GM23338 (cell line): ENCODE measurements around the gene GALNT1. TPM values are rescaled to one million over a fixed set of nuclear protein-coding genes. Genes with fewer than 3 reads are reported as not detected.

Source experiments
- ATAC-seq: fragments of 200-7000 bp; cut with Tn5 transposase; 3 replicates; pipeline ENCODE4 v1.9.1; 2020
- DNase-seq: peaks from one replicate; pipeline ENCODE4 v3.0.0-alpha.2; 2015; ENCODE audit warnings: low spot score
- H2AFZ ChIP-seq: fragments of 200-600 bp; sonication (generic); 2 replicates; pipeline ENCODE4 v1.8.0; 2016; ENCODE audit warnings: antibody characterized with exemption, mild to moderate bottlenecking, moderate library complexity
- H3F3A ChIP-seq: fragments of 200-600 bp; sonication (generic); replicated peaks from 2 replicates; pipeline ENCODE4 v1.8.0; 2017; ENCODE audit warnings: antibody characterized with exemption, mixed run types, low read depth
- H3K27ac ChIP-seq: fragments of 200-600 bp; sonication (generic); 2 replicates; pipeline ENCODE4 v1.6.1; 2016; ENCODE audit warnings: low read depth
- H3K27me3 ChIP-seq: fragments of 200-600 bp; sonication (generic); 2 replicates; pipeline ENCODE4 v1.8.0; 2016; ENCODE audit warnings: mild to moderate bottlenecking, mixed run types, moderate library complexity; ENCODE audit not compliant: insufficient read depth
- H3K36me3 ChIP-seq: fragments of 200-600 bp; sonication (generic); 2 replicates; pipeline ENCODE4 v1.8.0; 2016; ENCODE audit warnings: mild to moderate bottlenecking; ENCODE audit not compliant: insufficient read depth
- H3K4me1 ChIP-seq: fragments of 200-600 bp; sonication (generic); 2 replicates; pipeline ENCODE4 v1.8.0; 2016; ENCODE audit warnings: mild to moderate bottlenecking, moderate library complexity; ENCODE audit not compliant: insufficient read depth
- H3K4me2 ChIP-seq: fragments of 200-600 bp; sonication (generic); 2 replicates; pipeline ENCODE4 v1.7.1; 2017; ENCODE audit warnings: mixed run types
- H3K4me3 ChIP-seq: fragments of 200-600 bp; sonication (generic); 2 replicates; pipeline ENCODE4 v1.6.1; 2016; ENCODE audit warnings: mixed run types
- H3K79me2 ChIP-seq: fragments of 200-600 bp; sonication (generic); replicated peaks from 2 replicates; pipeline ENCODE4 v1.8.0; 2017; ENCODE audit warnings: mild to moderate bottlenecking; ENCODE audit not compliant: insufficient read depth
- H3K9me2 ChIP-seq: fragments of 200-600 bp; sonication (generic); 2 replicates; pipeline ENCODE4 v1.8.0; 2017; ENCODE audit not compliant: insufficient read depth
- H4K20me1 ChIP-seq: fragments of 200-600 bp; sonication (generic); replicated peaks from 2 replicates; pipeline ENCODE4 v1.8.0; 2017; ENCODE audit warnings: mild to moderate bottlenecking; ENCODE audit not compliant: insufficient read depth
- H3K27ac Mint-ChIP-seq: 2 replicates; pipeline ENCODE4 v1.8.0; 2020; ENCODE audit warnings: inconsistent platforms, mild to moderate bottlenecking, moderate library complexity, mixed read lengths
- H3K27me3 Mint-ChIP-seq: 3 replicates; pipeline ENCODE4 v1.8.0; 2022; ENCODE audit warnings: low read depth, mild to moderate bottlenecking, moderate library complexity, mixed read lengths, inconsistent platforms; ENCODE audit not compliant: insufficient read depth, poor library complexity
- H3K36me3 Mint-ChIP-seq: 3 replicates; pipeline ENCODE4 v1.8.0; 2021; ENCODE audit warnings: low read depth, mild to moderate bottlenecking, inconsistent platforms, moderate library complexity, mixed read lengths
- H3K4me1 Mint-ChIP-seq: 3 replicates; pipeline ENCODE4 v1.8.0; 2020; ENCODE audit warnings: mild to moderate bottlenecking, inconsistent platforms, mixed read lengths
- H3K4me3 Mint-ChIP-seq: 3 replicates; pipeline ENCODE4 v1.8.0; 2021; ENCODE audit warnings: moderate library complexity, mild to moderate bottlenecking, inconsistent platforms, mixed read lengths
- H3K9me3 Mint-ChIP-seq: 3 replicates; pipeline ENCODE4 v1.8.0; 2020; ENCODE audit warnings: moderate library complexity, mild to moderate bottlenecking, inconsistent platforms, mixed read lengths
- CREB1 ChIP-seq: fragments of 250-450 bp; sonication (Bioruptor Pico); IDR thresholded peaks from 2 replicates; pipeline ENCODE4 v1.5.0; 2020; ENCODE audit warnings: low read depth, mild to moderate bottlenecking, moderate library complexity
- CTCF ChIP-seq, 2 experiments: fragments of 200-600 bp in 1 of 2; sonication (generic) in 1 of 2; conservative IDR thresholded peaks; 2 replicates each; pipeline versions ENCODE4 v1.5.1 to v1.6.1; 2016 to 2017; ENCODE audit warnings: antibody characterized with exemption in 2 of 2, low read depth in 2 of 2, mild to moderate bottlenecking in 2 of 2, moderate library complexity in 1 of 2
- ETS1 ChIP-seq: IDR thresholded peaks from 2 replicates; pipeline ENCODE4 v1.6.1; 2016; ENCODE audit warnings: antibody characterized with exemption
- EZH2 ChIP-seq: fragments of 200-600 bp; sonication (generic); IDR thresholded peaks from one replicate; pipeline ENCODE4 v1.8.0; 2017; ENCODE audit warnings: antibody characterized with exemption, mild to moderate bottlenecking, low read depth; ENCODE audit not compliant: unreplicated experiment
- EZH2phosphoT487 ChIP-seq: fragments of 200-600 bp; sonication (generic); IDR thresholded peaks from one replicate; pipeline ENCODE4 v1.8.1; 2018; ENCODE audit warnings: antibody characterized with exemption; ENCODE audit not compliant: unreplicated experiment
- JUNB ChIP-seq: IDR thresholded peaks from one replicate; pipeline ENCODE4 v1.6.1; 2016; ENCODE audit warnings: antibody characterized with exemption; ENCODE audit not compliant: unreplicated experiment
- NANOG ChIP-seq: IDR thresholded peaks from 2 replicates; pipeline ENCODE4 v1.6.1; 2016; ENCODE audit warnings: antibody characterized with exemption, borderline replicate concordance
- POLR2AphosphoS5 ChIP-seq: IDR thresholded peaks from 2 replicates; pipeline ENCODE4 v1.6.1; 2016; ENCODE audit warnings: antibody characterized with exemption, low read depth
- REST ChIP-seq: IDR thresholded peaks from one replicate; pipeline ENCODE4 v1.6.1; 2018; ENCODE audit warnings: antibody characterized with exemption; ENCODE audit not compliant: unreplicated experiment
- STAT1 ChIP-seq: IDR thresholded peaks from one replicate; pipeline ENCODE4 v1.6.1; 2016; ENCODE audit warnings: antibody characterized with exemption; ENCODE audit not compliant: unreplicated experiment
- ZNF114 ChIP-seq: fragments of 250-450 bp; sonication (Bioruptor Pico); IDR thresholded peaks from 2 replicates; pipeline ENCODE4 v1.5.0; 2020; ENCODE audit warnings: mild to moderate bottlenecking, moderate library complexity
- ZNF331 ChIP-seq: fragments of 250-450 bp; sonication (Bioruptor Pico); IDR thresholded peaks from 2 replicates; pipeline ENCODE4 v1.5.0; 2020; ENCODE audit warnings: low read depth, mild to moderate bottlenecking, moderate library complexity
- polyA plus RNA-seq: library from polyadenylated mRNA; unstranded; fragments of >200 nt; fragmentation: Nextera tagmentation; extraction: Ambion mirVana; gene quantifications from 2 replicates; pipeline ENCODE4 v1.2.1, GENCODE V29; 2016
- total RNA-seq: library from RNA; depleted of rRNA; stranded (reverse); fragments of >200 nt; shearing (Covaris generic); gene quantifications from 2 replicates; pipeline ENCODE4 v1.2.3, GENCODE V29; 2014

The GALNT1 gene
- total and polyA plus RNA-seq, 2 experiments from 2014 or later, result 37.4 to 60.8 TPM

GRCh38 chr18:35661483-35662146 is 80.1 kb downstream of the GALNT1 start:
- Histone ChIP-seq H3K9me2 (peaks cover 6% of the 10 kb centered on the region; the same call in 1 of the 2 replicates), H2AFZ (no peak overlapping the region), H3K4me1 (peaks cover 31% of the 10 kb centered on the region), H3K36me3 (peaks cover 4% of the 10 kb centered on the region; the same call in 1 of the 2 replicates), H3K27me3 (no peaks in the 10 kb centered on the region), H3K4me2 (no peak overlapping the region), H3K4me3 (no peak overlapping the region), H3K27ac (peak overlapping the region; percentile 65; the same call in 1 of the 2 replicates), H4K20me1 (no peaks in the 10 kb centered on the region), H3F3A (no peaks in the 10 kb centered on the region), H3K79me2 (no peaks in the 10 kb centered on the region)
- peak overlapping the region; percentile 75 for H3K27ac Mint-ChIP-seq
- H3K9me3 Mint-ChIP-seq, result no peaks in the 10 kb centered on the region
- TF ChIP-seq CTCF (conservative IDR thresholded peaks at IDR 0.05; ENCODE audit: low read depth in 2 of 2), result peak; percentile 33 to 52; a peak in 3 of 4 replicates
- no peak for TF ChIP-seq ZNF331
- no peak for TF ChIP-seq STAT1
- peaks cover 31% of the 10 kb centered on the region for H3K4me1 Mint-ChIP-seq
- ATAC-seq, result peak; percentile 57
- H3K36me3 Mint-ChIP-seq, result peaks cover 26% of the 10 kb centered on the region
- H3K4me3 Mint-ChIP-seq, result no peak overlapping the region
- peak; percentile 51 for DNase-seq
- H3K27me3 Mint-ChIP-seq, result no peaks in the 10 kb centered on the region

- peaks cover 5% of the 10 kb centered on the region; the same call in 2 of the 3 replicates for H3K9me3 Mint-ChIP-seq
- no peak overlapping the region for H3K4me3 Mint-ChIP-seq
- H3K27me3 ChIP-seq, result no peaks in the 10 kb centered on the region
- no peak overlapping the region for H3K4me2 ChIP-seq
- no peaks in the 10 kb centered on the region for H3K79me2 ChIP-seq
- H3K27me3 Mint-ChIP-seq, result no peaks in the 10 kb centered on the region
- H3K4me1 ChIP-seq, result peaks cover 31% of the 10 kb centered on the region
- H3K27ac Mint-ChIP-seq, result no peak overlapping the region
- no peak for DNase-seq
- peaks cover 8% of the 10 kb centered on the region; the same call in 1 of the 2 replicates for H3K36me3 ChIP-seq
- peaks cover 34% of the 10 kb centered on the region for H3K36me3 Mint-ChIP-seq
- H3K9me2 ChIP-seq, result peaks cover 6% of the 10 kb centered on the region; the same call in 1 of the 2 replicates
- no peak overlapping the region for H3K27ac ChIP-seq
- no peak for ATAC-seq
- H3K4me3 ChIP-seq, result no peak overlapping the region
- H2AFZ ChIP-seq, result no peak overlapping the region
- H3F3A ChIP-seq, result no peaks in the 10 kb centered on the region
- peaks cover 31% of the 10 kb centered on the region for H3K4me1 Mint-ChIP-seq
- no peaks in the 10 kb centered on the region for H4K20me1 ChIP-seq
- TF ChIP-seq JUNB, result no peak
- TF ChIP-seq EZH2, result no peak
- TF ChIP-seq POLR2AphosphoS5, result no peak
- TF ChIP-seq EZH2phosphoT487, result no peak
- TF ChIP-seq ZNF331, result no peak
- no peak for TF ChIP-seq NANOG
- no peak for TF ChIP-seq ETS1
- no peak for TF ChIP-seq CREB1 (CRISPR knock-in tag)
- no peak for TF ChIP-seq REST
- TF ChIP-seq CTCF (conservative IDR thresholded peaks at IDR 0.05; ENCODE audit: low read depth in 2 of 2), result no peak
- TF ChIP-seq STAT1, result no peak
- TF ChIP-seq ZNF114, result no peak
Observed at GRCh38 chr18:35662293-35663062, 80.9 kb downstream of the GALNT1 start.
